HG02610 (cell line): ENCODE data around the gene REEP3.
"Not testable (repeated sequence)": the region's sequence is repeated elsewhere in the genome, so short reads cannot be mapped to it uniquely, and the experiment has no call there.

ENCODE experiments used
- ATAC-seq: cut with Tn5 transposase; IDR thresholded peaks from one replicate; pipeline ENCODE4 v1.9.1; 2021; ENCODE audit warnings: mild to moderate bottlenecking, moderate library complexity; ENCODE audit not compliant: unreplicated experiment

REEP3 gene

DNA sequence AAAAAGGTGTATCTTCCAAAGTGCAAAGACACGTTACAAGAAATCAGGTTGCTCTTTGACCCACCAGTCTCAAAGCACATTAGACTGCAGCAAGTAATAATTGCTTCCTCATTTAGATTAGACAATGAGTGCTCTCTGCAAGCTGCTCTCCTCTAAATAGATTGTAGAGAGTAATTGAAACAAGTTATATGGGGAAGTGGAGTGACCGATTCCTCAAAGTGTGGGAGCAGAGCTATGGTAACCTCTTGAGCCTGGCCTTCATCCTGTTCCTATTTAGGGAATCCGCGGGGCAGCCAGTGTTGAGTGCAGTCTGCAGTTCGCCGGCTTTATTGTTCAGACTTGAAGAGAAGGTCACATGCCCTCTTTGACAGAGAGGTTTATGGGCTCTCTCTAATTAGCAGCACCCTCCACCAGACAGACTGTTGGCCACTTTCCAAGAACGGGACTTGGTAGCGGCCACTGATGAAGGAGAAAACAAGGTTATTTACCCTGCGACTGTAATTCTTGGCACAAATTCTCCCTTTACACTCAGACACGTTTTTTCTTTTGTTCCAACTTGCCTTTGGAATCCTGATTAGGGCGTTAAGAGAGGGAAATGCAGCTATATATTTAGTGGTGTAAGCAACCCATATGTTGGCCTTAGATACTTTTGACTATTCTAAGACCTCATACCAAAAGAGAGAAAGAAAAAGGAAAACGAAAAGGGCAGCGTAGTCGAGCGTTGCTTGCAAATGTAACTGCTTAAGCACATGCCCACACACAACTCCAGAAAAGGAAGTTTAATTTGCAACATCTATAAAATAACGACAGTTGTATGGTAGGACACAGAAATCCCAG is 107.5 kb downstream of the REEP3 start:
- ATAC-seq, result peak; percentile 27

DNA sequence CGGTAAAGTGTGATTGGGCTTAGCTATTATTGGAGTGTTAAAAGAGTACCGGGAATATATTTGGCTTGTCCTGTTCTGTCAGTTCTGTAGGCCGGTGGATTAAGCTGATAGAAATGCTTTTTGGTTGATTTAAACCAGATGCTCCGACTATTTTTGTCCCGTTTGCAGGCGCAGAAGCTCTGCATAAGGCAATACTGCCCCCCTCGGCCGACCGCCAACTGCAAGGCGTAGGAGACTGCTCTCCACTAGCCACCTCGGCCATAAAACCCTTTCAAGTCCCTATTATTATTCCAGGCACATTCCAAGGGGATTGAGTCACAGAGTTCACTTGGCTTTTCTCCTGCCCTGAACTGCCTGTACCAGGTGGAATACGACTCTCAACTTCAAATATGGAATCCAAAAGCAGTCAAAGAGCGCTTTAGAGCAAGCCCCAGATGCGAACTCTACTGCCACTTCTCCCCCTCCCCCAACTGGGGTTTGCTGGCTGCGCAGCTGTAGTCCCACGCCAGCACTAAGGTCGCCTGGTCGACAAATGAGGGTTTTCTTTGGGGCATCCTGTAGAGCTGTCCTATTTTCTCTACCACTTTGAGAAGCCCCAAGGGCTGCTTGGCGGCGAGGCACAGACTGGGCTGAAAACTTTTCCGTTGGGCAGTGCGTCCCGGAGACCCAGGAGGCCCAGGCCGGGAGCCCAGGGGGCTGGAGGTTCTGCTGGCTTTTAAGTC is 108.3 kb downstream of the REEP3 start:
- peak; percentile 50 for ATAC-seq

DNA sequence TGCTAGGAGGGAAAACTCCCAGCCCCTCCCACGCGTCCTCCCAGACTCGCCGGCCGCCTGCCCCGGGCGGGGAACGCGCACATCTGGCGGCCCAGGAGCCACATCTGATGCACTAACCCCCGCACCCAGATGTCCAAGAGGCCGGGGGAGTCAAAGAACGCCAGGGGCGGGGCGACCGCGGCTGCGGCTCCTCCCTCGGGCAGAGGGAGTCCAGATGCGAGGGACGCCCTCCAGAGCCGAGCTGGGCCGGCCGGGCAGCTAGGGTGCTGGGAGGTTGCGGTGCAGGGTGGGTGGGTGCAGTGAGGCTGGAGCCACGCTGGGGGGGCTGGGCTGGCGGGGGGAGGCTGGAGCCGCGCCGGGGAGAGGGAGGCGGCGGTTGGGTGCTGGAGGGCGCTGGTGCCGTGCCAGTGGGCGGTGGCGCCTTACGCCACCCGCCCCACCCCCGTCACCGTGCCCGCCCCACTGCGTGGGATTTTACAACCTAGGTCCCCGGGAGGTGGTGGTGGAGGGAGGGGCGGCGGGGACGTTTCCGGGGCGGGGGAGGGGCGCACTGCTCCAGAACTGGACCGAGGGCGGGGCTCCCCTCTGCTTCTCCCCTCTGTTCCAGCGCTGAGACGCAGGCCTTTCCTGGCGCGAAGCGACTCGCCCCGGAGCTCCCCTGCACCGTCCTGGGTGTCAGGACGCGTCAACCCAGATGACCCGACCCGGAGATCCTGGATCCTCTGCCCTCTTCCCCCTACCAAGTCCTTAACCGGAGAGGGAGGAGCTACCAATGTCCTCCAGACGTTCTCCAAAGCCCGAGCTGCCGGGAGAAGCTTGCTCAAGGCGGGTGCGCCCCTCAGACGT is 109.1 kb downstream of the REEP3 start:
- ATAC-seq, result peak; percentile 65

DNA sequence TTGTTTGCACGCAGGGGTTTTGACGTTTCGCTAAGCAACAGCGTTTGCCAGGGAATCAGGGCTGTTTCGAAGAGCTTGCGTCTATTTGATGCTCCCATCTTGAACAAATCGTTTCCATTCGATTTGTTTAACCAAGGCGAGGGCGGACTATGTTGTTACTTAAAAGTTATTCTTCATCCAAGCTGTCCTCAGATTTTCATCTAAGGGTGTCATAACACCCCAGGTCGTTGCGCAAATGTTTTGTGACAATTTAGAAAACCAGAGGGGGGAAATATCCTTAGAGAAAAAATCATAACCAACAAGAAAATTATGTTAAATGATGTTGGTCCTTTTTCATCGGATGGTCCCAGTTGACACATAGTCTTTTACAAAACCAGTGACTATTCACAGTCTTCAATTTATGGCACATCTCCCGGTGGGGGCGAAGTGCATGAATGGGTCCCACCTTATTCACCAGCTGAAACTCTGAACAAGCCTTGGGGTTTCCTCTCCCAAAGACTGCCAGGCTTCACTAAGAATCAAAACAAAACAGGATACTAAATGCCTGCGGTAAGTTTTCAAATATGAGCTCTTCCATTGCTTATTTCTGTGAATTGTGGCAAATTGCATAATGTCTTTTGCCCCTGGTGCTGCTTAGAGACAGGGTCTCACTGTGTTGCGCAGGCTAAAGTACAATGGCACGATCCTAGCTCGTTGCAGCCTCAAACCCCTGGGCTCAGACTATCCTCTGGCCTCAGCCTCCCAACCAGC is 109.9 kb downstream of the REEP3 start:
- no peak for ATAC-seq

DNA sequence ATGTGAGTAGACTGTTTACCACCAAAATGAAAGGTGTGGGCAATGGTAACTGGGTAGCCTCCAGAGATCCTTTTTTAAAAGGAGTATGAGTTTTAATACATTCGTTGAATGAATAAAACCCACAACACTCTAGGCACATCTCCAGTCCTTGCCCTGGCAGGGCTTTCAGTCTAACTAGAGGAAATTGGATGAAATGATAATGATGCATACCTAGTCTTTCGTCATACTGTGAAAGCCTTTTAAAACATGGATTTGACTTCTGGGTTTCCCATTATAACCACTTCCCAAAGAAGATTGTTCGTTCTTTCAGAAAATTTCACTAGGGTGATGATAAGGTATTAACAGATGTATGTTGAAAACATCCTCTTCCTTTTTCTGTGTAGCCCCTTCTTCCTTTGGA is 110.8 kb downstream of the REEP3 start:
- no peak for ATAC-seq

DNA sequence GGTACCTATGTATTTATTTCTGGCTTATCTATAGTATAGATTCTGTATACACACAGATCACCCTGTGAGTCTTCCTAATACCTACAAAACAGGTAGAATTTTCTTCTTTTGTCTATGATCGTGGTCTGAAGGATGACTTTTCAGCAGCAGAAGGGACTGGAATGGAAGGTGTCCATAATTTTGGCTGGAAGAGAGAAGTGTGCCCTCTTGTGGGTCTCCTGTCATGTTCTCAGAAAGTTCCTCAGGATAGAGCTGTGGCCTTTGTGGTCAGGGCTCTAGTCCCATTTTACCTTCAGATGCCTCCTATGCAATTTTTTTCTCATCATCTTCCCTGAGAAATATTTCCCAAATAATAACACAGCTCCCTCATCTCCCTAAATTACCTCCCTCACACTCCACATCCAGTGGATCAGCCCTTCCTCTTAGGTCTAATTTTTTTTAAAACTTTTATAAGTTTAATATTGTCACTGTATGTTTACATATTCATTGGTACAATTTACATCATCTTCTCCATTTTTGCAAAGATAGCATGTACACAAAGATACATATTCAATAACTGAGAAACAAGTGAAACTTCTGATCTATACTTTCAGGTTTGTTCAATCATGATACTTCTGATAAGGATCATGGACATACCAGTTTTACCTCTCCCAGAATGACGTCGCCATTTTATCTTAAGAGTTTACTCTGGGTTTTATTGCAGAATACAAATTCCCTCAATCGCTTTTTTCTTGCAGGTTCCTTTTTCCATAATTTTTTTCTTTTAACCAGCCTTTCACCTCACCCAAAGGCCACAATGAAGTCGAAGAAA is 112.7 kb downstream of the REEP3 start:
- no peak for ATAC-seq

DNA sequence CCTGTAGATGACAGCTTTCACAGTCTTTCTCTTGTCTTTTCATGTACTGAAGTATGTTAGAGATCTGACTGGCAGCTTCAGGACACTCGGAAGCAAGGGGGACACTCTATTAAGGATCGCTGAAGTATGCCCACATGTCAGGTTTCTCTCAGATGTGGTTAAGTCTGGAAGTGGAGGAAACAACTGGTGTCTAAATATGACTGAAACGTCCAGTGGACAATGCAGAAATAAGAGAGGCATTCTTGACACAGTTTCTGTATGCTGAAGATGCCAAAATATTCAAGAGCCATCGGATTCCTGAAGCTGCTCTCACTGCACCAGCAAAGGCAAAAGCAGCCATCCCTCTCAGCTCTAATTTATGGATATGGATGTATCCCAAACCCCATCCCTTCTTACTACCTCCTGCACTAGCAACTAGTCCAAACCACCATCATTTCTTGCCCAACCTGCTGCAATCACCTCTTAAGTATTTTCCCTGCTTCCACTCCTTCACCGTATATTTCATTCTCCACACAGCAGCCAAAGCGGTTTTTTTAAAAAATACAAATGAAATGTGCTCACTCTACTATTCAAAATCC is 113.4 kb downstream of the REEP3 start:
- no peak for ATAC-seq

DNA sequence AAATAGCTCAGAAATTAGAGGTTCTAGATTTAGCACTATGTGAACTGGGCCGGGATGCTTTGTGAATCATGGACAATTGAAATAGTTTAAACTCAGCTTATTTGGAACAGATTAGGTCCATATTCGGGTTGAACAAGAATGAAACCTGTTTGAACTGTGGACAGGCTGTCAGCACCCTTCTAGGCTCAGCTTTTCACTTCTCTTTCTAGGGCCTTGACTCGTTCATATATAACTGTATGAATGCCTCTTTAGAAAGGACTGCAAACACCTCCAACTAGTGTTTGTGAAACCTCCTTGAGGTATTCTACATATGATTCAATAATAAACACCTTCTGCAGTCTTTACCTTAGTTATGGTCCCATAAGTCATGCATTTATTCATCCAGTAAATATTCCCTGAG is 115.6 kb downstream of the REEP3 start:
- ATAC-seq, result peak; percentile 60

DNA sequence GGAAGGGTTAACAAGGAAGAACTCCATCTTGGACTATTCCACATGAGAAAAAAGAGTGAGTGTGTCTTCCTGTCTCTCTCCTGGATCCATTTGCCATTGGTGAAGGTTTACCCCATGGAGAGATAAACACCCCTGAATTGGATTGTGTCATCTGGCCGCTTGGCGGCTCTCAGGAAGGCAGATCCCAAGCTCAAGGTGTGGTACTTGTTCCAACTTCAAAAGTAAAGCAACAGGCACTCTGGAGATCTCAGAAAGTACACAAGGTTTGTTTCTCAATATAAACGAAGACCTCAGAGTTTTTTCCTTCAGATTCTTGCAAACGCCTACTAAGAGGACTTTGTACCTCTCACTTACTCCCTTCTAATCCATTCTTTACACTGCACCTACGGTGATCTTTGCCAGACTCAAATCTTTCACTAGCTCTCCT is 116.7 kb downstream of the REEP3 start:
- no peak for ATAC-seq

DNA sequence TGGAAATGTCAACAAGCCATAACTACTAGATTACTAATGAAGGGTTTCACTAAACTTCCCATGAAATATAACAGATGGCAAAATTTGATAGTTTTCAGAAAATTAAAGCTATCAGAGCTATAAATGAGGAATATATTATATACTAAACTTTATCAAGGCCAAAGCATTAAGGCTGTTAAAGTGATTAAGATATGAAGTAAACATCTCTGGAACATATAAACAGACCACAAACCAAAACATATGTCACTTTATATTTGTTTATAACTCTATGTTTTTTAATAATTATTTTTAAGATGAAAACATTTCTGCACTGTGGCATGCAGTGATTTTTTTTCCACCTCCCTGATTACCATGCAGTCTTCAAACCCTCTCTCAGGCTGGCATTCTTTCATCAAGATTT is 120.2 kb downstream of the REEP3 start:
- no peak for ATAC-seq

DNA sequence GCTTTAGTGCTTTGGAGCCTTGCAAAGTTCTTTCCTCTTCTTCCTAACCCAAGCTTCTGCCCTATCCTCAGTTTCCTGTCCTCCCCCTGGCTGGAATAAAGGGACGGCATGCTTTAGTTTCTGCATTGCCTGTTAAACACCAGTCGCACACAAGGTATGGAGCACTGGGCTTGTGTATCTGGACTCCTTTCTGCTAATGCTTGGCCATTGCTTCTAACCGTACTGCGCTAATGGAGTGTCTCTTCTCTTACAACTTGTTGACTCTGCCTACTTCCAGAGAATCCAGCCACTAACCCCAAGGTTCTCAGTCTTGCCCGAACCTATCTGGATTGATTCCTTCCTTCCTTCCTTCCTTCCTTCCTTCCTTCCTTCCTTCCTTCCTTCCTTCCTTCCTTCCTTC is 120.6 kb downstream of the REEP3 start:
- ATAC-seq, result no peak

DNA sequence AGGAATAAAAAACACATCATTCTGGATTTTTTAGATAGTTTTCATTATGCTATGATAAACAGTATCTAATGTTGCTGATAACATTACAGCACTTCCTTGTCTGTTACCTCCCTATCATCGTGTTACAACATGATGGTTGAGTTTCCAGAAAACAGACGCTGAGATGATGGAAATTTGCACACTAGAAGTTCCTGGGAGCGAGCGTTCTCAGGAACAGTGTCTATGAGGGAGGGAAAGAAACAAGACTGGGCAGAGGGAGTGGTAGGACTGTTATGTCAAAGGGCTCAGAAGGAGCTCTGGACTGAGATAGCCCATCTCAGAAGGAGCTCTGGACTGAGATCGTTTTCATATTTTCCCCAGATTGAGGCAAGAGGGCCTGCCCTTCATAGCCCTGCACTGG is 121.6 kb downstream of the REEP3 start:
- no peak for ATAC-seq

DNA sequence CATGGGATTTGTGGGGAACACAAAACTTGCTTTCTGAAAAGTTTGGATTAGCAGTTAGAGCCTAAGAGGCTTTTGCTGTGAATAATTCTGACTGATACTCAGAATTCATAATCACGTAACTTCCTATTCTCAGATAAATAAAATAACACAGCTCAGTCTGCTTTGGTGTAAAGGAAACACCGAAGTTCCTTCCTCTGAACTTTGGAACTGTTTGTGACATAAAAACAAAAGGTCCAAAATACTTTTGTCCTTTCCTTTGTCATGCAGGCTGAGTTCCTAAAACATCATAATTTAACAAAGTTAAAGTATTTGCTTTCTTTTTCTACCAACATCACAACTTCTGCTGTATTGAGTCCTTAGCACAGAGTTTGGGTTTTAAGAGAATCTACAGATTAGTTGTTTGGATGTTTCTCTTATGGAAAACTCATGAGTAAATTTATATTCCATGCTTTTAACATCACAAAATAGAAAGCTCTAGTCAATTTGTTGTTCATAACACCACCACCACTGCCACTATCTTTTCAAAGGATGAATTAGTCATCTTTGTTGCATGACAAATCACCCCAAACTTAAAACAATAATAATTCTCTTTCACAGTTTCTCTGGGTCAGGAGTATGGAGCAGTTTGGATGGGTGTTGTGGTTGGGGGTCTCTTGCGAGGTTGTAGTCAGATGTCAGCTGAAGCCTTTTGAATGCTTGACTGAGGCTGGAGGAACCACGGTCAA is 123.4 kb downstream of the REEP3 start:
- ATAC-seq, result no peak

DNA sequence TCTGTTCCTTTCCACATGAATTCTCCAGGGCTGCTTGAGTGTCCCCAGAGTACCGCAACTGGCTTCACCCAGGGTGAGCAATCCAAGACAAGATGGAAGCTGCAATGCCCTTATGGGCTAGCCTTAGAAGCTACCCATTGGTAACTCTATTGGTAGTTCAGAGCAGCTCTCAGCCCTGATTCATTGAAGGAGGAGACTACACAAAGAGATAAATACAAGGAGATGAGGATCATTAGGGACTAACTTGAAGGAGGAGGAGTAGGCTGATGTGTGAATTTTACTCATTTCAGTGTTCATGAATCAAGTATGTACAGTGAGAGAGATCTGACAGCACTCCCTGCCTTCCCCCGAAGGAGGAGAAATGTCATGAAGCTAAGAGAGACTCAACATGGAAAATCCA is 124.0 kb downstream of the REEP3 start:
- no peak for ATAC-seq

DNA sequence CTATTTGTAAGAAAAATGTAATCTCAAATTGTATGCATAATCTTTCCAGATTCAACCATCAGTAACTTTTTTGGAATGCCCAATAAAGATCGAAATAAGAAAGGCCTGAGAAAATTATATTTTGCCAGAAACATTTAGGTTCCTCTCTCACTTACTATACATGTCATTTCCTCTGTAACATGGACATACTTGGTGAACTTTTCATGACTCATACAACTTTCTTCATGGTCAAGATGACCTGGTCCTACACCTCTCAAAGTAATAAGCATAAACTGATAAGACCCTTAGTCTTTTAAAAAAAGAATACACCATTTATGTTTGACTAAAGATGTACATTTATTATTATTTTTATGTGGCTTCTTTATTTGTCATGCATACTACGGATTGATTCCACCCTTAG is 125.3 kb downstream of the REEP3 start:
- ATAC-seq, result peak; percentile 68

DNA sequence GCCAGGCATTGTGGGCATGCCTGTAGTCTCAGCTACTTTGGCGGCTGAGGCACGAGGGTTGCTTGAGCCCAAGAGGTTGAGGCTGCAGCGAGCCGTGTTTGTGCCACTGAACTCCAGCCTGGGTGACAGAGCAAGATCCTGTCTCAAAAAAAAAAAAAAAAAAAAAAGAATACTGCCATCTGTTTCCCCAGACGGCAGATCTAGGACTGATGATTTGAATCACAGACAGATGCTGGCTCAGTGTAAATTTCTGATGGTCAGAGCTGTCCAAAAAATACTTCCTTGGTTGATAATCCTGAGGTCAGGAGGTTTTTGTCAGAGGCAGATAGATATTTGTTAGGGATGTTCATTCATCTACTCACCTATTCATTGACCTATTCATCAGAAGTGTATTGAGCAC is 130.7 kb downstream of the REEP3 start:
- ATAC-seq, result no peak

DNA sequence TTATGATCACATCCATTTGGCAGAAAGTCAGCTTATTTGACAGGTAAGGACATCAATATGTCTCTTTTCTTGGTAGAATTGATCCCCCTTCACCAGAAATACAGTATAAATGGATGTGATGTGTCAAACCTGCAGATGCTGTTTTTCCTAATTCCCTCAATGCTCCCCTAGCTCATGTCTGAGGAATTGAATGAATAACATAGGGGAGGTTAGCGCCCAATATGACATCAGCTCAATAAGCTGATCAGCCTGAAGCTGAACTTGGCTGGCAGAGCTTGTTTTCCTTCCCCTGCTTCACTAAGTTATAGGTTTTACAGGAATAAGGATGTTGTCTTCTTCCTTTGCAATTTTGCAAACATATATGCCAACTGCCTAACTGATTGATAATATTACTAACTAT is 132.5 kb downstream of the REEP3 start:
- ATAC-seq, result no peak

DNA sequence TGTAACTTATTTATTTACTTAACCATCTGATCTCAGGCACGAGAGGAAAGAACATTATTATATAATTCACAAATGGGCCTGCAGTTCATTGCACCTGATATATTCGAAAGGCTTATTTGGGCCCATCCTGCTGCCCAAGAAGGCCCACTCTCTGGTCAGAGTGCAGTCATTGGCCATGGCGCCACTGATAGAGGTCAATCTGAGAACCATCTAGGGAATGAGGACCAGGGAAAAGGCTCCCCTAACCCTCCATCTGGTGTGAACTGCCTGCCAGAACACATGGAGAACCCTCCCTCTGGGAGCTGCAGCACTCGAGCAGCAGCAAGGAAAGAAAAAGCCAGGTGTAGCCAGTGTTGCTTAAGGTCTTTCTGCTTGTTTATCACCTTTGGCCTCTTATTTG is 136.6 kb downstream of the REEP3 start:
- ATAC-seq, result no peak

DNA sequence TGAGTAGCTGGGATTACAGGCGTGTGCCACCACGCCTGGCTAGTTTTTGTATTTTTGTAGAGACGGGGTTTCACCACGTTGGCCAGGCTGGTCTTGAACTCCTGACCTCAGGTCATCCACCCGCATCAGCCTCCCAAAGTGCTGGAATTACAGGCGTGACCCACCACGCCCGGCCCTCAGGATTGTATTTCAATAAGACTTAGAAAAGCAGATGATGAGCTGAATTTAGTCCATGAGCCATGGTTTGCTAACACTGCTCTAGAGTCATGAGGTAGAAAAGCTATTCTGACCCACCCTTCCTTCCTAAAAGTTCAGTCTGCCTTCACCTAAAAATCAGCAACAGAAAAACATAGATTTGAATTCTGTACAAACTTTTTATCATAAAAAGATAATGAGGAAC is 139.7 kb downstream of the REEP3 start:
- ATAC-seq, result not testable (repeated sequence)
